ENCODE results near the gene ENPP1.

DNA sequence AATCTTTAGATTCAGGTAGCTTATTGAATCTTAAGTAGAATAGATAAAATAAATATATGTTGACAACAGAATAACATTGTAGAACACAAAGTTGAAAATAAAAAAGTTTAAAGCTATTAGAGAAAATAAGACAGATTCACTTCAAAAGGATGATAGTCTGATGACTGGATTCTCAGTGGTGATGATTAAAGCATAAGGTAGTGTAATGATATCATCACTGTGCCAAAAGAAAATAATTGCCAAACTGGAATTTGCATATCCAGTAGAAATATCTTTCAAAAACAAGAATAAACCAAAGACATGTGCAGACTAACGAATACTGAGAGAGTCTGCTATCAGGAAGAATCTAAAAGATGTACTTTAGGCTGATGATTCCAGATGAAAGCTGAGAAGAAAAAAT is 30.2 kb downstream of the ENPP1 start:
- TF ChIP-seq, protein P1, sequence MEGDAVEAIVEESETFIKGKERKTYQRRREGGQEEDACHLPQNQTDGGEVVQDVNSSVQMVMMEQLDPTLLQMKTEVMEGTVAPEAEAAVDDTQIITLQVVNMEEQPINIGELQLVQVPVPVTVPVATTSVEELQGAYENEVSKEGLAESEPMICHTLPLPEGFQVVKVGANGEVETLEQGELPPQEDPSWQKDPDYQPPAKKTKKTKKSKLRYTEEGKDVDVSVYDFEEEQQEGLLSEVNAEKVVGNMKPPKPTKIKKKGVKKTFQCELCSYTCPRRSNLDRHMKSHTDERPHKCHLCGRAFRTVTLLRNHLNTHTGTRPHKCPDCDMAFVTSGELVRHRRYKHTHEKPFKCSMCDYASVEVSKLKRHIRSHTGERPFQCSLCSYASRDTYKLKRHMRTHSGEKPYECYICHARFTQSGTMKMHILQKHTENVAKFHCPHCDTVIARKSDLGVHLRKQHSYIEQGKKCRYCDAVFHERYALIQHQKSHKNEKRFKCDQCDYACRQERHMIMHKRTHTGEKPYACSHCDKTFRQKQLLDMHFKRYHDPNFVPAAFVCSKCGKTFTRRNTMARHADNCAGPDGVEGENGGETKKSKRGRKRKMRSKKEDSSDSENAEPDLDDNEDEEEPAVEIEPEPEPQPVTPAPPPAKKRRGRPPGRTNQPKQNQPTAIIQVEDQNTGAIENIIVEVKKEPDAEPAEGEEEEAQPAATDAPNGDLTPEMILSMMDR (conservative IDR thresholded peaks at IDR 0.05), result no peak
- TF ChIP-seq ZFX (IDR thresholded peaks at IDR 0.05), result no peak
